ENCODE measurements around the gene AGPAT3. TPM values are rescaled to one million over a fixed set of nuclear protein-coding genes. Genes with fewer than 3 reads are reported as not detected.

AGPAT3 gene
- total RNA-seq, 4 donors from 2014 or later = 31.7 to 35.7 (median 33.0) TPM

- Histone ChIP-seq H3K27me3 (peaks cover 0 to 12% (median 0%) of the 10 kb centered on the region in 4 donors), H3K4me3 (no peak overlapping the region), H3K9me3 (no peaks in the 10 kb centered on the region), H3K27ac (no peak overlapping the region), H3K36me3 (no peaks in the 10 kb centered on the region), H3K4me1 (no peaks in the 10 kb centered on the region)
- intact Hi-C loops (cut with DNase I) = no loop called here
- DNase-seq = no peak
- 51 to 55% methylated on average over 5 of the region's 11 CpGs for WGBS, 2 donors
- TF ChIP-seq, protein P1, sequence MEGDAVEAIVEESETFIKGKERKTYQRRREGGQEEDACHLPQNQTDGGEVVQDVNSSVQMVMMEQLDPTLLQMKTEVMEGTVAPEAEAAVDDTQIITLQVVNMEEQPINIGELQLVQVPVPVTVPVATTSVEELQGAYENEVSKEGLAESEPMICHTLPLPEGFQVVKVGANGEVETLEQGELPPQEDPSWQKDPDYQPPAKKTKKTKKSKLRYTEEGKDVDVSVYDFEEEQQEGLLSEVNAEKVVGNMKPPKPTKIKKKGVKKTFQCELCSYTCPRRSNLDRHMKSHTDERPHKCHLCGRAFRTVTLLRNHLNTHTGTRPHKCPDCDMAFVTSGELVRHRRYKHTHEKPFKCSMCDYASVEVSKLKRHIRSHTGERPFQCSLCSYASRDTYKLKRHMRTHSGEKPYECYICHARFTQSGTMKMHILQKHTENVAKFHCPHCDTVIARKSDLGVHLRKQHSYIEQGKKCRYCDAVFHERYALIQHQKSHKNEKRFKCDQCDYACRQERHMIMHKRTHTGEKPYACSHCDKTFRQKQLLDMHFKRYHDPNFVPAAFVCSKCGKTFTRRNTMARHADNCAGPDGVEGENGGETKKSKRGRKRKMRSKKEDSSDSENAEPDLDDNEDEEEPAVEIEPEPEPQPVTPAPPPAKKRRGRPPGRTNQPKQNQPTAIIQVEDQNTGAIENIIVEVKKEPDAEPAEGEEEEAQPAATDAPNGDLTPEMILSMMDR (IDR thresholded peaks at IDR 0.05) = no peak
- no peak for TF ChIP-seq POLR2A (IDR thresholded peaks at IDR 0.05)
These were observed 129.1 kb downstream of the AGPAT3 start for GRCh38 chr21:43994085-43994484.

DNA sequence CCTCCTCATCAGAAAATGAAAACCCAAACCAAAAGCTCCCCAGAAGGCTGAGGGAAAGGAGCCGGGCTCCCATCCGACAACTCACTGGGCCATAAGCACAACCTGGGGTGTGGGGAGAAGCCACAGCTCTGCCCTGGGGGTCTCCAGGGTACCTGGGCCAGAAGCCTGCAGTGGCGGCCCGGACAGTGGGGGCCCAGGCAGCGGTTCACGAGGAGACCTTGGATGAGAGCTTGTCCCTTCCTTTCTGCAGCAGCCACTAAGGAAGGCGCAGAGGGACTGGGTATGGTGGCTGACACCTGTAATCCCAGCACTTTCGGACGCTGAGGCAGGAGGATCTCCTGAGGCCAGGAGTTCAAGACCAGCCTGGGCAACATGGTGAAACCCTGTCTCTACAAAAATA, 129.6 kb downstream of the AGPAT3 start:
- no peaks in the 10 kb centered on the region for H3K9me3 ChIP-seq
- H3K4me3 ChIP-seq = no peak overlapping the region
- no peaks in the 10 kb centered on the region for H3K4me1 ChIP-seq
- TF ChIP-seq POLR2A (IDR thresholded peaks at IDR 0.05) = no peak
- TF ChIP-seq, protein P1 (IDR thresholded peaks at IDR 0.05) = no peak
- intact Hi-C loops (cut with DNase I) = no loop called here
- WGBS, 2 donors = 88% methylated on average over 5 of the region's 9 CpGs; no CpG with 5 or more reads in 1 of the 2 donors
- no peaks in the 10 kb centered on the region for H3K36me3 ChIP-seq
- peaks cover 0 to 12% (median 0%) of the 10 kb centered on the region in 4 donors for H3K27me3 ChIP-seq
- H3K27ac ChIP-seq = no peak overlapping the region
- DNase-seq = no peak

DNA sequence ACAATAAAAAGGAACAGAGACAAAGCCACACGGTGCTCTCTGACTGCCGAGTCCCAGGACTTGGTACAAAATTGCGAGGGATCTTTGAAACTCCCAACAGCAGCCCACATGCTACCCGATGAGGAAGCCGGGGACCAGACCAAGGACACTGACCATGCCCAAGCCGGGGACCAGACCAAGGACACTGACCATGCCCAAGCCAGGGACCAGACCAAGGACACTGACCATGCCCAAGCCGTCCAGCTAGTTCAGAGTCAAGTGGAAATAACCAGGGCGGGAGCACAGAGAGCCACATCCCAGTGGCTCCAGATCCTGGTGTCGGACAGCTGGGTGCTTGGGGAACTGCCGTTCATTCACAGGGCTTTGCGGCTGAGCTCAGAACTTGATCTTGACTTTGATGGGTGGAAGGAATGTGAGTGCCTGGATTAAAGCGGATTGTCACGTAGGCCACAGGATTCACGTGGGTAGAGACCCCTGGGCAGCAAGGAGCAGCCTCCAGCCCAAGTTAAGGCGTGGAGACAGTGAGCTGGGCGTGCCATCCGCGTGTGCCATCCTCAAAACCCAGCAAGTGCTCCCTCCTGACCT, 130.6 kb downstream of the AGPAT3 start:
- TF ChIP-seq, protein P1 (IDR thresholded peaks at IDR 0.05) = no peak
- no peak for TF ChIP-seq POLR2A (IDR thresholded peaks at IDR 0.05)
- intact Hi-C loops (cut with DNase I) = no loop called here
- H3K4me3 ChIP-seq = no peak overlapping the region
- DNase-seq = no peak
- H3K9me3 ChIP-seq = no peaks in the 10 kb centered on the region
- H3K27me3 ChIP-seq = peaks cover 0 to 16% (median 0%) of the 10 kb centered on the region in 4 donors
- WGBS, 2 donors = 89 to 97% methylated on average over 15 to 16 of the region's 18 CpGs
- no peaks in the 10 kb centered on the region for H3K4me1 ChIP-seq
- no peak overlapping the region for H3K27ac ChIP-seq
- H3K36me3 ChIP-seq = no peaks in the 10 kb centered on the region

GRCh38 chr21:43997766-43998742, 133.0 kb downstream of the AGPAT3 start:
- Histone ChIP-seq H3K4me3 (no peak overlapping the region), H3K36me3 (no peaks in the 10 kb centered on the region), H3K9me3 (no peaks in the 10 kb centered on the region), H3K4me1 (no peaks in the 10 kb centered on the region), H3K27ac (no peak overlapping the region), H3K27me3 (peaks cover 0 to 20% (median 0%) of the 10 kb centered on the region in 4 donors)
- no peak for DNase-seq
- no peak for TF ChIP-seq POLR2A (IDR thresholded peaks at IDR 0.05)
- TF ChIP-seq, protein P1 (IDR thresholded peaks at IDR 0.05) = no peak
- WGBS, 2 donors = 78 to 90% methylated on average over 4 to 5 of the region's 5 CpGs
- intact Hi-C loops (cut with DNase I) = no loop called here

GRCh38 chr21:44000360-44000759, 135.3 kb downstream of the AGPAT3 start:
- no peak for DNase-seq
- Histone ChIP-seq H3K36me3 (no peaks in the 10 kb centered on the region), H3K4me1 (no peaks in the 10 kb centered on the region), H3K4me3 (no peak overlapping the region), H3K27ac (no peak overlapping the region), H3K9me3 (no peaks in the 10 kb centered on the region), H3K27me3 (peaks cover 0 to 8% (median 0%) of the 10 kb centered on the region in 4 donors)
- TF ChIP-seq POLR2A (IDR thresholded peaks at IDR 0.05) = no peak
- TF ChIP-seq, protein P1 (IDR thresholded peaks at IDR 0.05) = no peak
- intact Hi-C loops (cut with DNase I) = no loop called here
- WGBS, 2 donors = 48 to 60% methylated on average over 5 of the region's 7 CpGs

Measured in esophagus squamous epithelium (tissue), 5 donors.